GM18858 (cell line): ENCODE results near the gene AMIGO3.
"Not testable (repeated sequence)": the region's sequence is repeated elsewhere in the genome, so short reads cannot be mapped to it uniquely, and the experiment has no call there.

Experiments
- ATAC-seq: cut with Tn5 transposase; IDR thresholded peaks from one replicate; pipeline ENCODE4 v1.9.1; 2021; ENCODE audit not compliant: unreplicated experiment

Gene AMIGO3

GRCh38 chr3:49719214-49719884 lies at the start of gene AMIGO3:
AMIGO3 (minus strand) TSS chr3:49719684; CDS start chr3:49719465, 219 bp downstream.
- ATAC-seq = peak; percentile 43

GRCh38 chr3:49763981-49764380 lies 44.5 kb upstream of the AMIGO3 start:
- no peak for ATAC-seq

- ATAC-seq = no peak
Observed at GRCh38 chr3:49761661-49762060, 42.2 kb upstream of the AMIGO3 start.

- no peak for ATAC-seq
Observed at GRCh38 chr3:49759226-49759625, 39.7 kb upstream of the AMIGO3 start.

GRCh38 chr3:49757197-49757596 lies 37.7 kb upstream of the AMIGO3 start:
- ATAC-seq = no peak

GRCh38 chr3:49756036-49756435 lies 36.6 kb upstream of the AMIGO3 start:
- ATAC-seq = no peak

- no peak for ATAC-seq
Observed at GRCh38 chr3:49754536-49754935, 35.1 kb upstream of the AMIGO3 start.

GRCh38 chr3:49751501-49751900 lies 32.0 kb upstream of the AMIGO3 start:
- ATAC-seq = no peak

GRCh38 chr3:49750056-49750455 lies 30.6 kb upstream of the AMIGO3 start:
- ATAC-seq = no peak

GRCh38 chr3:49748874-49749273 lies 29.4 kb upstream of the AMIGO3 start:
- ATAC-seq = not testable (repeated sequence)

- ATAC-seq = no peak
Observed at GRCh38 chr3:49747792-49748480, 28.5 kb upstream of the AMIGO3 start.

GRCh38 chr3:49745986-49746385 lies 26.5 kb upstream of the AMIGO3 start:
- ATAC-seq = no peak

- no peak for ATAC-seq
Observed at GRCh38 chr3:49740427-49740826, 20.9 kb upstream of the AMIGO3 start.

GRCh38 chr3:49738067-49738713 lies 18.7 kb upstream of the AMIGO3 start:
- no peak for ATAC-seq

GRCh38 chr3:49734752-49735151 lies 15.3 kb upstream of the AMIGO3 start:
- ATAC-seq = no peak

GRCh38 chr3:49733551-49733950 lies 14.1 kb upstream of the AMIGO3 start:
- no peak for ATAC-seq

GRCh38 chr3:49732597-49732996 lies 13.1 kb upstream of the AMIGO3 start:
- ATAC-seq = no peak

GRCh38 chr3:49729966-49730609 lies 10.6 kb upstream of the AMIGO3 start:
- ATAC-seq = no peak

GRCh38 chr3:49727924-49728361 lies 8.5 kb upstream of the AMIGO3 start:
- ATAC-seq = no peak

GRCh38 chr3:49727154-49727923 lies 7.9 kb upstream of the AMIGO3 start:
- no peak for ATAC-seq
